HG02970 (cell line): ENCODE data around the gene FOSL1.

Source experiments
- ATAC-seq: cut with Tn5 transposase; IDR thresholded peaks from one replicate; pipeline ENCODE4 v1.9.1; 2021; ENCODE audit warnings: mild to moderate bottlenecking, moderate library complexity, moderate number of reproducible peaks; ENCODE audit not compliant: unreplicated experiment, low FRiP score

Gene FOSL1

DNA sequence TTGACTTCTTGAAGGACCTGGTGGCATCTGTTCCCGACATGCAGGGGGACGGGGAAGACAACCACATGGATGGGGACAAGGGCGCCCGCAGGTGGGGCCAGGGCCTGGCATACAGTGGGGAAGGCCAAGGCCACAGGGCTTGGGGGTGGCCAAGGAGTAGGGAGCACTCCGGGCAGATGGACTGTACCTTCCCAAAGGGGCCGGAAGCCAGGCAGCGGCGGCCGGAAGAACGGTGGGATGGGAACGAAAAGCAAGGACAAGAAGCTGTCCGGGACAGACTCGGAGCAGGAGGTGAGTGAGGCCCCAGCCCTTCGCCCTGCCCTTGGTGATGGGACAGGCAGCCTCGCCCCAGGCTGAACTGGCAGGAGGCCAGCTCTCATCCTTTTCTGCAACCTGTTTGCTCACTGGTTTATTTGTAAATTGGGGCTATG, 20.2 kb upstream of the FOSL1 start:
- ATAC-seq: no peak

DNA sequence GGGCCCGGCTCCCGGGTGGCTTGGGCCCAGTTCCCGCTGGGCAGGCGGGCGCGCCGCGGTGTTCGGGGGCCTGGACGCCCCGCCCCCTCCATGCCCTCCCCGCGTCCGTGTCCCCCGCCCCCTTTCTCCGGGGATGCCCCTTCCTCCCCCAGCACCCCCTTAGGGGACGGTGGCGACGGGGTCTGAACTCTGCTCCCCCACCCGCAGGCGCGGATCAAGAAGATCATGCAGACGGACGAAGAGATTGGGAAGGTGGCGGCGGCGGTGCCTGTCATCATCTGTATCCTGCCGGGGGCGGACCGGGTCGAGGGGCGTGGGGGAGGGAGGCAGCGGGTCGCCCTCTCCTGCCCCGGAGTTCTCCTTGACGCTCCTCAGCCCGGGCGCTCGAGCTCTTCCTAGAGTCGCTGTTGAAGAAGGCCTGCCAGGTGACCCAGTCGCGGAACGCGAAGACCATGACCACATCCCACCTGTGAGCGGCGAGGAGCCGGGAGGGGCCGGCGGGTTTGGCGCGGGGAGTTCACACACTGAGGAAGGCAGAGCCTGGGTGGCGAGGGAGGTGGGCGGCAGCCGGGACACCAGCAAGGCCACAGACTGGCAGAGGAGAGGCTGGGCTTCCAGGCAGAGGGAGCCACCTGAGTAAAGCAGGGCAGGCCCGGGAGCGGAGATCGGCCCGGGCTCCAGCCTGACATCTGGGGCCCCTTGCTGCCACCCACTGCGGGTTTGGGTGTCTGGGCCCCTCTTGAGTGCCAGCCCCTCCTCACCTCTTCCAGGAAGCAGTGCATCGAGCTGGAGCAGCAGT, 19.6 kb upstream of the FOSL1 start:
- peak; percentile 36 for ATAC-seq

DNA sequence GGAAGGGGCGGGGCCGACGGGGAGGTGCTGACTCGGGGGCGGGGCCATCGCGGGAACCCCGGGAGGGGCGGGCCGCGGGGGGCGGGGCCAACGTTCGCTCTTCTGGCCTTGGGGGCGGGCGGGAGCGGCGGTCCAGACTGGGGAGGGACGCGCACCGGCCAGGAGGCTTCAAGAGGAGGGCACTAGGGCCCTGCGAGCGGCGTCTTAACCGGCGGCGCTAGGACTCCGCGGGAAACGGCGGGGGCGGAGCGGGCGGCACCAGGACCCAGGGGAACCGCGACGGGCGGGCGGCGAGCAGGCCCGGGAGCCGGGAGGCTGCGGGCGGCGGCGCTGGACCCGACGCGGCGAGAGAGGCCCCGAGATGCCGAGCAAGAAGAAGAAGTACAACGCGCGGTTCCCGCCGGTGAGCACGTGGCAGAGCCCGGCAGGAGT, 19.0 kb upstream of the FOSL1 start, which contains the start of gene DRAP1:
Gene DRAP1 (plus strand): TSS at position 286 of the 432 bp plus-strand sequence. CDS start 76 bp downstream, at position 362.
- ATAC-seq: peak; percentile 83

- peak; percentile 61 for ATAC-seq
Measured at GRCh38 chr11:65918211-65919140, 18.3 kb upstream of the FOSL1 start, which contains the start of gene C11orf68. Gene C11orf68, minus strand, starts transcription at chr11:65919062. Its CDS starts 31 bp downstream, at chr11:65919031.

- no peak for ATAC-seq
Measured at GRCh38 chr11:65917434-65918210, 17.4 kb upstream of the FOSL1 start.

- ATAC-seq: no peak
Measured at GRCh38 chr11:65917077-65917433, 16.9 kb upstream of the FOSL1 start.

DNA sequence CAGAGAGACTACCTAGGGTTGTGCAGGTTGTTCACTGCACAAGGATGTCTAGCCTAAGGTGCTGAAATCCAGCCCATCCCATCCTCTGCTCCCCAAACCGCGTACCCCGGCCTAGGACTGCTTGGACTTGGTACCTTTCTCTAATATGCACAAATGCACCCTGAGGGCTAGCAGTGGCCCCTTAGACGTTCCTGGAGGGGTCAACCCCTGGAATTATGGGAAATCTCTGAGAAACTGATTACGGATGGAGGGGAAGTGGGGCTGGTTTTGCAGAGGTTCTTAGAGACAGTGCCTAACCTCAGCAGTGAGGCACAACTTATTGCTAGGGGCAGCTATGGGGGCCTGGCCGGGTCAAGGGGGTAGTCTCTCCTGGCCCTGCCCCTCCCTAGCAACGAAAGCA, 16.2 kb upstream of the FOSL1 start:
- no peak for ATAC-seq

- ATAC-seq: no peak
Measured at GRCh38 chr11:65915821-65916251, 15.6 kb upstream of the FOSL1 start.

DNA sequence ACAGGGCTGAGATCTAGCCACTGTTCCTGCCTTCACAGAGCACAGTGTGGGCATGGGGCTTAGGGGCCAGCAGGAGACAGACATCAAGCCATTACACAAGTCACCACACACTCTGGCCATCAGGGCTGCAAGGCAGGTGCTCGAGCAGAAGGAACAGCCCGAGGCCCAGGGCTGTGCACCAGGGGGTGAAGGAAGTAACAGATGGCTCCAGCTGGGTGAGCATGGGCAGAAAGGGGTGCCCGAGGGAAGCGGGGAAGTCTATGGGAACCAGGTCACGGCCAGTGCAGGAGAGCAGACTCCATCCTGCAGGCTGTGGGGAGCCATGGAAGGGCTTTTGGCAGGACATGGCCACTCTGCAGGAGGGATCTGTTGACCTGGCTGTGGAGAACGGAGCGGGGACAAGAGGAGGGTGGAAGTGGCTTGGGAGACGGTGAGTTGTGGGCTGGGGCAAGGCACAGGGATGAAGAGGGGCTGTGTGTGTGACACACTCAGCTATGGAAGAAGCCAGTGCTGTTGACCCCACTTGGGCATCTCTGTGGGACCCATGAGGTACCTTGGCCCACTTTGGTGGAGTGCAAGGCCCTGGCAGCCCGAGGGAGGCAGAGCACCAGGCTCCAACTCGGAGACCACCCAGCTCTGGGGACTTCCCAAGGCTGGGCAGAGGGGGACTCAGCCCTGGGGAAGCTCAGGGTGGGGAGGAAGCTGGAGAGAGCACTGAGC, 15.1 kb upstream of the FOSL1 start:
- no peak for ATAC-seq

DNA sequence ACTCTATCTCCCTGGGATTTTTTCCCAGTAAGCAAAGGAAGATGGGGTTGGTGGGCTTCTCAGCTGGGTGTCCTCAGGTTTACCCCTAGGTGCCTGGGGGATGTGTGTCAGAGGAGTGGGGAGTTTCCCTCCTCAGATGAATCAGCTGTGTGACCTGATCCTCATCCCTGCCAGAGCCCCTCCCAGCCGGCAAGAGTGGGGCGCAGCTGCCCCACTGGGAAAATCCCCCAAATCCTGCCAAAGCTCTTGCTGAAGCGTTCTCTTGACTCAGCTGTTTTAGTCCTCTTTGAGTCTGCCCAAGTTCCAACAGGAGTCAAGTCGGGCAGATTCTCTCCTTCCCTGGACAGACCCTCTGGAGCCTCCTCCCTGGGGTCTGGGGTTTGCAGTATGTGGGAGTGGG, 12.7 kb upstream of the FOSL1 start:
- ATAC-seq: no peak

GRCh38 chr11:65911682-65912568, 11.7 kb upstream of the FOSL1 start:
- ATAC-seq: no peak

DNA sequence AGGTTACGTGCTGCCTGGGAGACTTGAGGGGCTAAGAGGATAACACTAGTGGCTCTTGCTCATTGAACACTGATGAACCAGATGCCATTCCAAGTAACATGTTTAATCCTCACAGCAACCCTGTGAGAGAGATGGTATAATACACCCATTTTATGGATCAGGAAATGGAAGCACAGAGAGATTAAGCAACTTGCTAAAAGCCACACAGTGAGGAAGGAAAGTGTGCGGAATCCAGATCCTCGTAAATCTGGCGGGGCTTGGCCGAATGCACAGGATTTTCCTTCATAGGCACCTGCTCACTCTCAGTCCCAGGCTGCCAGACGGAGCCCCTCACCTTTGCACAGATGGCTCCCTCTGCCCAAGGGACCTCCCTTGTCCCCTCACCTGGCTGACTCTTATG, 7.7 kb upstream of the FOSL1 start:
- no peak for ATAC-seq

GRCh38 chr11:65906602-65907001, 6.4 kb upstream of the FOSL1 start:
- ATAC-seq: no peak

DNA sequence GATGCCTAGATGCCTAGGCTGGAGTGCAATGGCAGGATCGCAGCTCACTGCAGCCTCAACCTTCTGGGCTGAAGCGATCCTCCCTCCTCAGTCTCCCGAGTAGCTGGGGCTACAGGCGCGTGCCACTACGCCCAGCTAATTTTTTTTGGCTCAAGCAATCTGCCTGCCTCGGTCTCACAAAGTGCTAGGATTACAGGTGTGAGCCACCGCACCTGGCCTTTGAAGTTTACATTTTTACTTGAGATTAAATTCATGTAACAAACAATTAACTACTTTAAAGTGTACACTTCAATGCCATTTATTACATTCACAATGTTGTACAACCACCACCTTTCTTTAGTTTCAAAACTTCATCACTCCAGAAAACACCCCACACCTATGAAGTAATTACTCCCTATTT, 3.5 kb upstream of the FOSL1 start:
- ATAC-seq: no peak

- ATAC-seq: no peak
Measured at GRCh38 chr11:65903068-65903481, 2.9 kb upstream of the FOSL1 start.

- no peak for ATAC-seq
Measured at GRCh38 chr11:65900899-65901180, 652 bp upstream of the FOSL1 start.

- ATAC-seq: no peak
Measured at GRCh38 chr11:65899356-65900124, 648 bp downstream of the FOSL1 start.

- no peak for ATAC-seq
Measured at GRCh38 chr11:65898656-65899355, 1.4 kb downstream of the FOSL1 start.
